ENCODE measurements around the gene C10orf67. TPM values are rescaled to one million over a fixed set of nuclear protein-coding genes. Genes with fewer than 3 reads are reported as not detected.

The C10orf67 gene
- polyA plus RNA-seq, 1 experiment, result 0.15 TPM

GRCh38 chr10:23191764-23192711 lies 152.6 kb downstream of the C10orf67 start, which contains the start of gene PTF1A:
Gene PTF1A (plus strand): TSS chr10:23192312. CDS start chr10:23192531, 219 bp downstream.
- H3K4me3 ChIP-seq (ENCODE audit: low read depth, low read length), result no peak within 1 kb of the TSS
- H3K36me3 ChIP-seq (ENCODE audit: control insufficient read depth, insufficient read depth, low read length), result no peaks in the 10 kb centered on the region
- H3K27me3 ChIP-seq (ENCODE audit: control insufficient read depth, insufficient read depth, low read length), result peaks cover 35% of the 10 kb centered on the region
- ChIA-PET CTCF (interaction anchor here (0.6 to 0.8 kb wide), 2 partner anchors 15 to 25 kb away, joined by 3 read pairs; no protein-coding TSS in a partner anchor), POLR2A (no interaction called here)
- no peak for DNase-seq (ENCODE audit: low read depth)
- no peak for TF ChIP-seq CTCF (IDR thresholded peaks at IDR 0.05; ENCODE audit: insufficient read depth, low read depth, low read length)

GRCh38 chr10:23190872-23191763 lies 153.5 kb downstream of the C10orf67 start:
- peaks cover 30% of the 10 kb centered on the region for H3K27me3 ChIP-seq (ENCODE audit: control insufficient read depth, insufficient read depth, low read length)
- H3K4me3 ChIP-seq (ENCODE audit: low read depth, low read length), result no peak overlapping the region
- H3K36me3 ChIP-seq (ENCODE audit: control insufficient read depth, insufficient read depth, low read length), result no peaks in the 10 kb centered on the region
- DNase-seq (ENCODE audit: low read depth), result no peak
- no peak for TF ChIP-seq CTCF (IDR thresholded peaks at IDR 0.05; ENCODE audit: insufficient read depth, low read depth, low read length)
- ChIA-PET POLR2A (no interaction called here), CTCF (interaction anchor here (0.6 kb wide), 1 partner anchor 26 kb away, joined by 3 read pairs; no protein-coding TSS in a partner anchor)

GRCh38 chr10:23189024-23189423 lies 155.6 kb downstream of the C10orf67 start:
- DNase-seq (ENCODE audit: low read depth), result no peak
- Histone ChIP-seq H3K27me3 (ENCODE audit: control insufficient read depth, insufficient read depth, low read length) (peaks cover 15% of the 10 kb centered on the region), H3K36me3 (ENCODE audit: control insufficient read depth, insufficient read depth, low read length) (no peaks in the 10 kb centered on the region), H3K4me3 (ENCODE audit: low read depth, low read length) (no peak overlapping the region)
- CTCF ChIA-PET, result interaction anchor here (1.3 to 2.3 kb wide), 2 partner anchors 18 to 31 kb away, joined by 3 to 6 read pairs; no protein-coding TSS in a partner anchor
- POLR2A ChIA-PET, result no interaction called here
- TF ChIP-seq CTCF (IDR thresholded peaks at IDR 0.05; ENCODE audit: insufficient read depth, low read depth, low read length), result no peak

GRCh38 chr10:23187155-23187554 lies 157.4 kb downstream of the C10orf67 start:
- CTCF ChIA-PET, result interaction anchor here (1.0 to 2.3 kb wide), 2 partner anchors 9 to 29 kb away, joined by 3 to 6 read pairs; no protein-coding TSS in a partner anchor

More at GRCh38 chr10:23187155-23187554, 157.4 kb downstream of the C10orf67 start:
- peaks cover 11% of the 10 kb centered on the region for H3K27me3 ChIP-seq (ENCODE audit: control insufficient read depth, insufficient read depth, low read length)
- no peak for TF ChIP-seq CTCF (IDR thresholded peaks at IDR 0.05; ENCODE audit: insufficient read depth, low read depth, low read length)
- POLR2A ChIA-PET, result no interaction called here
- H3K36me3 ChIP-seq (ENCODE audit: control insufficient read depth, insufficient read depth, low read length), result no peaks in the 10 kb centered on the region
- DNase-seq (ENCODE audit: low read depth), result no peak
- H3K4me3 ChIP-seq (ENCODE audit: low read depth, low read length), result no peak overlapping the region
